B cell (primary cell): Measurements from ENCODE around the gene MYLK4. TPM values are rescaled to one million over a fixed set of nuclear protein-coding genes. Genes with fewer than 3 reads are reported as not detected.

ENCODE experiments used
- ATAC-seq: fragments of 200-7000 bp; cut with Tn5 transposase; one replicate; pipeline ENCODE4 v1.10.0; 2021; ENCODE audit warnings: low read depth, mild to moderate bottlenecking, moderate number of reproducible peaks, moderate library complexity
- CTCF ChIA-PET: fragments of 350-600 bp; sonication (Branson Sonifier 250); formaldehyde crosslinking; loops from one replicate; lab custom pipeline; 2021; ENCODE audit warnings: antibody characterized with exemption, inconsistent platforms; lab: Charles Lee
- POLR2A ChIA-PET: fragments of 350-600 bp; sonication (Branson Sonifier 250); formaldehyde crosslinking; loops from one replicate; lab custom pipeline; 2021; ENCODE audit warnings: antibody characterized with exemption; lab: Charles Lee
- DNase-seq: peaks from one replicate; pipeline ENCODE4 v3.0.0; 2013
- H2AFZ ChIP-seq: 2 replicates; pipeline ENCODE4 v1.6.1; 2012; ENCODE audit warnings: mild to moderate bottlenecking, low read depth, low read length; ENCODE audit not compliant: insufficient read depth, poor library complexity, severe bottlenecking
- H3K27ac ChIP-seq, 2 donors: 1 replicate in 1 of 2; 2 replicates in 1 of 2; pipeline ENCODE4 v1.5.1; 2012 to 2013; ENCODE audit warnings: low read length in 2 of 2, mild to moderate bottlenecking in 2 of 2, moderate library complexity in 1 of 2
- H3K27me3 ChIP-seq, 4 experiments: fragments of 200-600 bp in 1 of 4; sonication (generic) in 1 of 4; replicated peaks in 1 of 4; 1 replicate in 2 of 4; 2 replicates in 2 of 4; pipeline versions ENCODE4 v1.6.1 to v1.7.0; 2013 to 2016; ENCODE audit warnings: low read length in 3 of 4, mild to moderate bottlenecking in 2 of 4, mixed read lengths in 1 of 4, moderate library complexity in 1 of 4; ENCODE audit not compliant: insufficient read depth in 4 of 4, control insufficient read depth in 3 of 4; ENCODE audit errors: control extremely low read depth in 1 of 4
- H3K36me3 ChIP-seq, 2 experiments: replicated peaks in 1 of 2; 1 replicate in 1 of 2; 2 replicates in 1 of 2; pipeline versions ENCODE4 v1.6.1 to v1.7.1; 2013; ENCODE audit warnings: low read length in 1 of 2; ENCODE audit not compliant: insufficient read depth in 2 of 2, control insufficient read depth in 1 of 2; ENCODE audit errors: control extremely low read depth in 1 of 2, extremely low read depth in 1 of 2
- H3K4me1 ChIP-seq, 2 donors: fragments of 200-600 bp in 1 of 2; sonication (generic) in 1 of 2; 1 replicate in 1 of 2; 2 replicates in 1 of 2; pipeline versions ENCODE4 v1.5.1 to v1.6.1; 2013 to 2017; ENCODE audit warnings: low read length in 2 of 2; ENCODE audit not compliant: control insufficient read depth in 2 of 2, insufficient read depth in 2 of 2
- H3K4me2 ChIP-seq: replicated peaks from 2 replicates; pipeline ENCODE3; 2012; ENCODE audit warnings: mild to moderate bottlenecking, low read depth, low read length; ENCODE audit not compliant: poor library complexity, severe bottlenecking
- H3K4me3 ChIP-seq, 5 experiments: fragments of 200-600 bp in 1 of 5; sonication (generic) in 1 of 5; 1 replicate in 3 of 5; 2 replicates in 2 of 5; pipeline versions ENCODE4 v1.5.1 to v1.7.0; 2011 to 2016; ENCODE audit warnings: low read length in 4 of 5, mild to moderate bottlenecking in 4 of 5, low read depth in 2 of 5, control low read depth in 1 of 5, moderate library complexity in 1 of 5; ENCODE audit not compliant: insufficient read depth in 1 of 5; ENCODE audit errors: control extremely low read depth in 1 of 5, extremely low read depth in 1 of 5
- H3K79me2 ChIP-seq: fragments of 200-600 bp; sonication (generic); one replicate; pipeline ENCODE4 v1.6.0; 2016; ENCODE audit warnings: low read length; ENCODE audit not compliant: control insufficient read depth, insufficient read depth
- H3K9ac ChIP-seq: fragments of 200-600 bp; sonication (generic); 2 replicates; pipeline ENCODE4 v1.6.1; 2017; ENCODE audit warnings: mild to moderate bottlenecking, low read length, moderate library complexity
- H3K9me3 ChIP-seq, 3 donors: one replicate each; pipeline versions ENCODE4 v1.6.1 to v1.7.1; 2013; ENCODE audit warnings: low read length in 2 of 3; ENCODE audit not compliant: control insufficient read depth in 2 of 3, insufficient read depth in 1 of 3; ENCODE audit errors: control extremely low read depth in 1 of 3
- H4K20me1 ChIP-seq: 2 replicates; pipeline ENCODE4 v1.6.0; 2012; ENCODE audit warnings: mild to moderate bottlenecking, low read length; ENCODE audit not compliant: insufficient read depth, control insufficient read depth, poor library complexity, severe bottlenecking
- H3K27ac Mint-ChIP-seq: one replicate; pipeline ENCODE4 v1.8.0; 2021; ENCODE audit warnings: mixed read lengths
- H3K27me3 Mint-ChIP-seq: one replicate; pipeline ENCODE4 v1.8.0; 2021; ENCODE audit warnings: mixed read lengths
- H3K4me1 Mint-ChIP-seq: one replicate; pipeline ENCODE4 v1.8.0; 2021; ENCODE audit warnings: mixed read lengths
- H3K4me3 Mint-ChIP-seq: one replicate; pipeline ENCODE4 v1.8.0; 2021; ENCODE audit warnings: mixed read lengths
- H3K9me3 Mint-ChIP-seq: one replicate; pipeline ENCODE4 v1.8.0; 2022; ENCODE audit warnings: mixed read lengths; ENCODE audit not compliant: insufficient read depth
- EZH2 ChIP-seq: IDR thresholded peaks from 2 replicates; pipeline ENCODE4 v1.6.1; 2012; ENCODE audit warnings: borderline replicate concordance, low read depth, mild to moderate bottlenecking, moderate library complexity, low read length; ENCODE audit not compliant: insufficient read depth, poor library complexity, severe bottlenecking
- WGBS: methylation state at CpG from one replicate; pipeline ENCODE4 v1.1.5; 2013; ENCODE audit warnings: missing lambda C conversion rate; ENCODE audit not compliant: insufficient coverage; 5-methylcytosine and 5-hydroxymethylcytosine counted together
- intact Hi-C: fragments of 100-400 bp; cut with micrococcal nuclease; formaldehyde crosslinking; loops from one replicate; pipeline ENCODE4 v1.10.0; 2022
- polyA plus RNA-seq: library from polyadenylated mRNA; depleted of rRNA; stranded (reverse); fragments of >200 nt; gene quantifications from 2 replicates; pipeline ENCODE4 v1.2.3, GENCODE V29; 2012
- total RNA-seq, 2 donors: library from RNA; stranded (reverse); fragments of 120-200 nt in 1 of 2; gene quantifications; 1 replicate in 1 of 2; 2 replicates in 1 of 2; pipeline versions ENCODE4 v1.2.3 to v1.2.4, GENCODE V29; 2013 to 2022
- TF ChIP-seq, protein P1 (sequence below): fragments of 200-600 bp; IDR thresholded peaks from one replicate; pipeline ENCODE4 v1.8.0; 2022; ENCODE audit warnings: antibody characterized with exemption, mild to moderate bottlenecking

MYLK4 gene
- total and polyA plus RNA-seq, 2 donors (not counting 1 experiment from before 2014, with no cell fraction given): 0.51 to 1.2 TPM

DNA sequence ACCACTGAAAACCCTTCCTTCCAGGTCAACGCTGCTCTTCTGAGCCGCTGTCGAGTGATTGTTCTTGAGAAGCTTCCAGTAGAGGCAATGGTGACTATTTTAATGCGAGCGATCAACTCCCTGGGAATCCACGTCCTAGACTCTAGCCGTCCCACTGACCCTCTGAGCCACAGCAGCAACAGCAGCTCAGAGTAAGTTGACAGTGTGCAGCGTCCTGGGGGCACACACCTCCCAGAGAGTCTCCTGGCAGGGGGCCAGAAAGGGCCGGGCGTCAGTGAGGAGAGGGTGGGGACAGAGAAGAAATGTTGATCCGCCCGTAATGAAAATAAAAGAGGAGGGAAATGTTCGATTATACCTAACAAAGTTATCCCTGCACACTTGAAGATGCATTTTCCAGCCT is 19.4 kb upstream of the MYLK4 start:
- H3K4me2 ChIP-seq: no peak overlapping the region
- H3K27ac ChIP-seq: no peak overlapping the region
- TF ChIP-seq EZH2: no peak
- TF ChIP-seq, protein P1, sequence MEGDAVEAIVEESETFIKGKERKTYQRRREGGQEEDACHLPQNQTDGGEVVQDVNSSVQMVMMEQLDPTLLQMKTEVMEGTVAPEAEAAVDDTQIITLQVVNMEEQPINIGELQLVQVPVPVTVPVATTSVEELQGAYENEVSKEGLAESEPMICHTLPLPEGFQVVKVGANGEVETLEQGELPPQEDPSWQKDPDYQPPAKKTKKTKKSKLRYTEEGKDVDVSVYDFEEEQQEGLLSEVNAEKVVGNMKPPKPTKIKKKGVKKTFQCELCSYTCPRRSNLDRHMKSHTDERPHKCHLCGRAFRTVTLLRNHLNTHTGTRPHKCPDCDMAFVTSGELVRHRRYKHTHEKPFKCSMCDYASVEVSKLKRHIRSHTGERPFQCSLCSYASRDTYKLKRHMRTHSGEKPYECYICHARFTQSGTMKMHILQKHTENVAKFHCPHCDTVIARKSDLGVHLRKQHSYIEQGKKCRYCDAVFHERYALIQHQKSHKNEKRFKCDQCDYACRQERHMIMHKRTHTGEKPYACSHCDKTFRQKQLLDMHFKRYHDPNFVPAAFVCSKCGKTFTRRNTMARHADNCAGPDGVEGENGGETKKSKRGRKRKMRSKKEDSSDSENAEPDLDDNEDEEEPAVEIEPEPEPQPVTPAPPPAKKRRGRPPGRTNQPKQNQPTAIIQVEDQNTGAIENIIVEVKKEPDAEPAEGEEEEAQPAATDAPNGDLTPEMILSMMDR: no peak
- H3K4me3 Mint-ChIP-seq: no peak overlapping the region
- no peak for ATAC-seq
- H3K4me1 Mint-ChIP-seq: peaks cover 44% of the 10 kb centered on the region
- intact Hi-C loops: no loop called here
- H3K36me3 ChIP-seq: peaks cover 9 to 44% of the 10 kb centered on the region in 2 experiments
- no peak overlapping the region for H3K27ac Mint-ChIP-seq
- no peak for DNase-seq
- ChIA-PET POLR2A (no interaction called here), CTCF (interaction anchor here (1.0 to 3.1 kb wide), 3 partner anchors 20 to 298 kb away, joined by 3 to 18 read pairs (median 3); partner anchors contain the start of gene RIPK1)
- no peak overlapping the region for H3K9ac ChIP-seq
- H3K4me3 ChIP-seq: no peak overlapping the region
- H3K4me1 ChIP-seq: peaks cover 25% of the 10 kb centered on the region in 2 donors
- H4K20me1 ChIP-seq: peaks cover 70% of the 10 kb centered on the region
- H2AFZ ChIP-seq: no peak overlapping the region
- no peaks in the 10 kb centered on the region for H3K9me3 Mint-ChIP-seq
- no peaks in the 10 kb centered on the region for H3K27me3 Mint-ChIP-seq
- WGBS: 59% methylated on average over 4 of the region's 13 CpGs
- H3K27me3 ChIP-seq: no peaks in the 10 kb centered on the region
- H3K79me2 ChIP-seq: peaks cover 90% of the 10 kb centered on the region
- H3K9me3 ChIP-seq: no peaks in the 10 kb centered on the region

GRCh38 chr6:2768696-2769095 is 18.0 kb upstream of the MYLK4 start:
- Histone ChIP-seq H3K79me2 (peaks cover 76% of the 10 kb centered on the region), H3K9ac (no peak overlapping the region), H3K4me2 (peak overlapping the region; percentile 96), H3K27me3 (no peaks in the 10 kb centered on the region), H3K9me3 (peaks cover 0 to 4% (median 0%) of the 10 kb centered on the region in 3 donors), H2AFZ (no peak overlapping the region), H3K4me1 (peaks cover 25 to 33% of the 10 kb centered on the region in 2 donors), H3K4me3 (no peak overlapping the region), H3K27ac (no peak overlapping the region), H4K20me1 (peaks cover 55% of the 10 kb centered on the region), H3K36me3 (peaks cover 1 to 34% of the 10 kb centered on the region in 2 experiments)
- ATAC-seq (no peak), DNase-seq (no peak)
- Mint-ChIP-seq H3K4me3 (peak overlapping the region; percentile 98), H3K27me3 (no peaks in the 10 kb centered on the region), H3K27ac (peak overlapping the region; percentile 2), H3K4me1 (peaks cover 49% of the 10 kb centered on the region), H3K9me3 (no peaks in the 10 kb centered on the region)
- intact Hi-C loops: loop anchor here (10.0 kb wide), 1 partner anchor 1366 kb away; the partner anchor contains the start of gene ECI2
- CTCF ChIA-PET: interaction anchor here (0.7 to 4.8 kb wide), 8 partner anchors 13 to 299 kb away, joined by 3 to 18 read pairs (median 4); partner anchors contain the start of genes MYLK4 and RIPK1
- WGBS: 83% methylated on average over 1 of the region's 6 CpGs
- TF ChIP-seq, protein P1: no peak
- no peak for TF ChIP-seq EZH2
- POLR2A ChIA-PET: no interaction called here
